BLaER1 treated with 17β-estradiol and CSF1 and Interleukin-3, amounts not matched to agents 10 nM and 100 nM (cell line): ENCODE results near the gene CENPB.

Experiments used
- H3K27ac ChIP-seq, 11 experiments: shearing (Covaris generic); formaldehyde crosslinking; 2 replicates each; pipeline ENCODE4 v1.8.1; 2022
- H3K27me3 ChIP-seq, 11 experiments: shearing (Covaris generic); formaldehyde crosslinking; 2 replicates each; pipeline ENCODE4 v1.8.1; 2022
- H3K36me3 ChIP-seq, 11 experiments: shearing (Covaris generic); formaldehyde crosslinking; 2 replicates each; pipeline ENCODE4 v1.8.1; 2022
- H3K4me1 ChIP-seq, 10 experiments: shearing (Covaris generic); formaldehyde crosslinking; 2 replicates each; pipeline ENCODE4 v1.8.1; 2022
- H3K4me2 ChIP-seq, 11 experiments: shearing (Covaris generic); formaldehyde crosslinking; 2 replicates each; pipeline ENCODE4 v1.8.1; 2022
- H3K4me3 ChIP-seq, 10 experiments: shearing (Covaris generic); formaldehyde crosslinking; 2 replicates each; pipeline ENCODE4 v1.8.1; 2022
- H3K9ac ChIP-seq, 11 experiments: shearing (Covaris generic); formaldehyde crosslinking; 2 replicates each; pipeline ENCODE4 v1.8.1; 2022
- H3K9me3 ChIP-seq, 11 experiments: shearing (Covaris generic); formaldehyde crosslinking; replicated peaks in 1 of 11; 2 replicates each; pipeline ENCODE4 v1.8.1; 2022
- H4K20me1 ChIP-seq, 11 experiments: shearing (Covaris generic); formaldehyde crosslinking; 2 replicates each; pipeline ENCODE4 v1.8.1; 2022
- Cebpa-rat ChIP-seq, 11 experiments: shearing (Covaris generic); IDR thresholded peaks; 2 replicates each; pipeline ENCODE4 v1.8.1; 2022

CENPB gene

DNA sequence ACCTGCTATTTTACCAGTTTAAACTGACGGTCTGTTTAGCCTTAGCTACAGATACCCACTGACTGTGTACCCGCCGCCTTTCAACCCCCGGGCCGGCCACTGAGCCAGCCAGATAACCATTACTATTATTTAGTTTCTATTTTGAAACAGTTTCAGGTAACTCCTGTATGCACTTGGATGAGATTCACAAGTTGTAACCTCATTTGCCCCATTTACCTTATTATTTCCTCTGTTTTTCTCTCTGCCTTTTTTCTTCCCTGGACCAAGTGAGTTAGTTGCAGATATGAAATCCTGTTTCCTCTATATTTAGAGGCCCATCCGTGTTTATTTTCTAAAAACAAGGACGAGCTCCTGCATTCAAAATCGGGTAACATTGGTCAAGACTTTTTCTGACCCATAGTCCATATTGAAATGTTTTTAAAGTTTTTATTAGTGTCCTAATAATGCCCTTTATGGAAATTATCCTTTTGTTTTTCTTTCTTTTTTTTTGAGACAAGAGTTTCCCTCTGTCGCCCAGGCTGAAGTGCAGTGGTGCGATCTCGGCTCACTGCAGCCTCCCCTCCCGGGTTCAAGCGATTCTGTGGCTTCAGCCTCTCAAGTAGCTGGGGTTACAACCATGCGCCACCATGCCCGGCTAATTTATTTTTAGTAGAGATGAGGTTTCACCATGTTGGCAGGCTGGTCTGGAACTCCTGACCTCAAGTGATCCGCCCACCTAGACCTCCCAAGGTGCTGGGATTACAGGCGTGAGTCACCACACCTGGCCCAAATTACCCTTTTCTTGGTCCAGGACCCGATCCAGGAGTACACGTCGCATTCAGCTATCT, 34.6 kb upstream of the CENPB start:
- Histone ChIP-seq H4K20me1 (no peaks in the 10 kb centered on the region), H3K27ac (peak overlapping the region; percentile 95 to 99 (median 97)), H3K4me1 (peaks cover 44 to 63% (median 51%) of the 10 kb centered on the region in 10 experiments), H3K9me3 (no peaks in the 10 kb centered on the region), H3K36me3 (peaks cover 25 to 41% (median 33%) of the 10 kb centered on the region in 11 experiments), H3K4me2 (peak overlapping the region; percentile 82 to 97 (median 87)), H3K4me3 (peak overlapping the region; percentile 65 to 83 (median 71)), H3K9ac (peak overlapping the region; percentile 94 to 98 (median 96)), H3K27me3 (no peaks in the 10 kb centered on the region)
- no peak for TF ChIP-seq Cebpa-rat (IDR thresholded peaks at IDR 0.05)

DNA sequence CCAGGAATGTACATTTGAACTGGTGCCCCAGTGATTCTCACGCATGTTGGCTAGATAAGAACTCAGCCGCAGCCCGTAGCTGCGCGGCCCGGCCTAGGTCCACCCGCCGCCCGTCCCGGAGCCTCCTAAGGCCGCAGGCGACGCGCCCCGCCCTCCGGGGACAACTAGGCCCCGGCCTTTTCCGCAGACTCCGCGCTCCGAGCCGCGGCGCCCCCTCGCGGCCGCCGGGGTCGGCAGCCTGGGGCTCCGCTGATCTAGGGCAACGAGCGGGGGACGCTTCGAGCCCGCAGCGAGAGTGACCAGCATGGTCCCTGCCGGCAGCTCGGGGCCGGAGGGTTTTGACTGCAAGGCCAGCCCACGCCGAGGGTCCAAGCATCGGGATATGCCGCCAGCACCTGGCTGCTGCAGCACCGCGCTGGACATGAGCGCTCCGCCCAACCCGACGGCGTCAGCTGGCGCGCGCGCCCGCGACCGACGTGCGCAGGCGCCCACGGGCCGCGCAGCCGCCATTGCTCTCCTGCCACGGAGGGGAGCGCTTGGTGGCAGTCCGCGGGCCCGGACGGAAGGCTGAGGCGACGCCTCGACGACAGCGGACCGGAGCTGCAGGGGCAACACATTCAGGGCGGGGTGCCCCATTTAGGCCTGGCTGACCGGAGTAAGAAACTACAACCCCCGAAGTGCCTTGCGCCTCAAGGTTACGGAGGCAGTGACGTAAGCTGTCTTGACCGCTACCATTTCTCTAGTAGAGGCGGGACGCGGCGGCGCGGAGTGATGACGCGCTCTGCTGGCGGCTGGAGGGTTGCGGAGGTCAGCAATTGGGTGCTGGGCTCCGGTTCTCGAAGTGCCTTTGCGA, 33.7 kb upstream of the CENPB start, which contains the start of gene AP5S1:
Gene AP5S1 (plus strand): TSS at position 500 of the 853 bp plus-strand sequence. CDS start 1,571 bp downstream, outside the sequence.
- H4K20me1 ChIP-seq: no peaks in the 10 kb centered on the region
- H3K4me1 ChIP-seq: peaks cover 36 to 63% (median 49%) of the 10 kb centered on the region in 10 experiments
- H3K9me3 ChIP-seq: no peaks in the 10 kb centered on the region
- H3K27me3 ChIP-seq: no peaks in the 10 kb centered on the region
- H3K9ac ChIP-seq: peak within 1 kb of the TSS; percentile 94 to 98 (median 96)
- peaks cover 25 to 35% (median 32%) of the 10 kb centered on the region in 11 experiments for H3K36me3 ChIP-seq
- peak within 1 kb of the TSS; percentile 82 to 97 (median 87) for H3K4me2 ChIP-seq
- TF ChIP-seq Cebpa-rat (IDR thresholded peaks at IDR 0.05): no peak
- peak within 1 kb of the TSS; percentile 65 to 83 (median 71) for H3K4me3 ChIP-seq
- peak within 1 kb of the TSS; percentile 95 to 99 (median 97) for H3K27ac ChIP-seq

DNA sequence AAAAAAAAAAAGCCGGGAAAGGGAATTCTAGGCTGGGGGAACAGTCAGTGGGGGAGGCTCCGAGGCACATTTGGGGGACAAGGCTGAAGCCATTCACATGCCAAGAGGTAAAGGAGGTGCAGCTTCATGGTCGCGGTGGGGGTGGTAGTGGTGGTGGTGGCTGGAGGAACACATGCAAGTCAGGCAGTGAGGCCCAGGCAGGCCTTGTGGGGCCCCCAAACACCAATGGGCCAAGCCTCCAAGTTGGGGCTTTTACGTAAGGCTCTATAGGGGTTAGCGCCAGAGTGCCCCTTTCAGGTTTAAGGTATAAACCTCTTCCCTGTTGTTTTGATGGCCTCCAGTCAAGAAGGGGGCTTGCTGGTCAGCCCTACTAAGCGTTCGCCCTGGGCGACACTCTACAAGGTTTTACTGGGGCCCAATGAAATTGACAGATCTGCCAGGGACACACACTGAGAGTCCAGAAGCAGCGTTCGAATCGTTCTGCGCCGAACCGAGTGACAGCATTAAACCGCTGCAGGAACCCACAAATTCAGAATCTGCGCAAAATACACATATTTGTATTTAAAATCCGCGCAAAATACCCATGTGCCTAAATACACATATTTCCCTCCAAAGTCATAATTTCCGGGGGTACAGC, 33.0 kb upstream of the CENPB start:
- no peaks in the 10 kb centered on the region for H3K9me3 ChIP-seq
- no peaks in the 10 kb centered on the region for H3K27me3 ChIP-seq
- H3K36me3 ChIP-seq: peaks cover 20 to 28% (median 27%) of the 10 kb centered on the region in 11 experiments
- TF ChIP-seq Cebpa-rat (IDR thresholded peaks at IDR 0.05): no peak
- H3K4me3 ChIP-seq: peak overlapping the region; percentile 65 to 83 (median 71)
- H4K20me1 ChIP-seq: no peaks in the 10 kb centered on the region
- peaks cover 32 to 59% (median 44%) of the 10 kb centered on the region in 10 experiments for H3K4me1 ChIP-seq
- peak overlapping the region; percentile 78 to 95 (median 87) for H3K4me2 ChIP-seq
- H3K9ac ChIP-seq: peak overlapping the region; percentile 94 to 98 (median 96)
- H3K27ac ChIP-seq: peak overlapping the region; percentile 95 to 99 (median 97)

DNA sequence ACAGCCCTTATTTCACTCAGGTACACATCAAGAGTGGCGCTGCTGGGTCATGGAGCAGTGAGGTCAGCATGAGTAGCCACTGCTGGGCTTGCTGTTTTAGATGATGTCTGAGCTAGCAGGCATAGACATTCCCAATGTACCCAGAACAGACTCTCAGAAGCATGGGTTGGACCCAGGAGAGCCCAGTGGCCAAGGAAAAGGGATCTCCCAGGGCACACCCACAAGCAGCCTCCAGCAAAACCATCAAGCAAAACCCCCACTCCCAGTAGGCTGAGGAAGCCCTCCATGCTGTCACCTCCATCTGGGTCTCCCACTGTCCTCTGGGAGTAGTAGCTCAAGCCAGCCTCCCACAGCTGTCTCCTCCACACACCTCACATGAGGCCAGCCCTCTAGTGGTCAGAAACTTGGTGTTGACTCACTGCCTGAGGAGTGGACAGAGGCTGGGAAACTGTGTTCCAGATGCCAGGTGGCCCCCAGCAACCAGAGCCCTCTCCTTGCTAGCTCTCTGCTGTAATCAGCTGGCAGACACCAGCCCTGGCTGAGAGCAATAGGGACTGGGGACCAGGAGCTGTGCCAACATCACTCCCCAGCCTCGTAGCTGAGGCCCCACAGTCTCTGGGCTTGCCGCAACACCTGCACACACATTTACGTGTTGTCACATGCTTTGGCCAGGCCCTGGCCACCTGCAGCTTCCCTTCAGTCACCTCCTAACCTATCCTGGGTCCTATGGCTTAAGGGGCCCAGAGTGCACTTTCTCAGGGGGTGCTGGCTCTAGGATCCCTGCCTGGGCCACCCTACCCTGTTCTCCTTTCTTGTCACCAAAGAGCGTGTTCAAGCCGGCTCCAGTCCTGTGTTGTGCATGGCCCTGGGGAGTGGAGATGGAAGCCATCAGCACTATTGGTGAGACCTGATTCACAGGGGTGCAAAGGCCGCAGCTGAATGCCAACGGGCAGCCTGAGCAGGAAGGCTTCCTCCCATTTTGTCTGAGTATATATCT, 31.9 kb upstream of the CENPB start:
- Histone ChIP-seq H3K27ac (peak overlapping the region in 5 of 11 experiments; percentile 39 to 97 (median 54); a peak in 11 of 22 replicates), H3K36me3 (peaks cover 9 to 17% (median 16%) of the 10 kb centered on the region in 11 experiments; a peak in 21 of 22 replicates), H4K20me1 (no peaks in the 10 kb centered on the region), H3K4me2 (peak overlapping the region; percentile 2 to 91 (median 48); a peak in 21 of 22 replicates), H3K9ac (peak overlapping the region in 5 of 11 experiments; percentile 19 to 94 (median 25); a peak in 4 of 22 replicates), H3K9me3 (no peaks in the 10 kb centered on the region), H3K27me3 (no peaks in the 10 kb centered on the region), H3K4me3 (no peak overlapping the region), H3K4me1 (peaks cover 38 to 59% (median 42%) of the 10 kb centered on the region in 10 experiments)
- TF ChIP-seq Cebpa-rat (IDR thresholded peaks at IDR 0.05): no peak

DNA sequence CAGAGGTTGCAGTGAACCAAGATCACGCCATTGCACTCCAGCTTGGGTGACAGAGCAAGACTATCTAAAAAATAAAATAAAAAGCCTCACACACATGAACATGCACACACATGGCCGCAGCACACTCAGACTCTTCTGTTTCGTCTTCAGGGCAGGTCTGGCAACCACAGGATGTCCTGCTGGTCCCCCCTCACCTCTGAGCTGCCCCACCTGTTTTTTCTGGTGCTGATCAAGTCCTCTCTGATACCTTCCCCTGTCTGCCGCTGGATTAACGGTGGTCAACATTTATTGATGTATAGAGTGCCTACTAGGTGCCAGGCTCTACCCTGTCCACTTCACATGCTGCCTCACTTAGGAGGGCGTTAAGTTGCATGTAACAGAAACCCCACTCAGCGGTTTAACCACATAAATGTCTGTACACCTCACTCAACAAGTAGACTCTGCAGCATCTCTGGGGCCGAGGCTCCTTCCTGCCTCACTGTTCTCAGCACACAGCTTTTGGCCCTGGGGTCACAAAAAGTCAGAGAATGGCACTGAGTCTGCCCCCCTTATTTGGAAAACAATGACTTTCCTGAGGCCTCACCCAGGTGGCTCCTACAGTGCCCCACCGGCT, 29.3 kb upstream of the CENPB start:
- peak overlapping the region in 1 of 11 experiments; percentile 44; a peak in 1 of 22 replicates for H3K9ac ChIP-seq
- no peaks in the 10 kb centered on the region for H3K36me3 ChIP-seq
- no peaks in the 10 kb centered on the region for H3K9me3 ChIP-seq
- TF ChIP-seq Cebpa-rat (IDR thresholded peaks at IDR 0.05): no peak
- H3K27me3 ChIP-seq: no peaks in the 10 kb centered on the region
- H3K4me1 ChIP-seq: peaks cover 45 to 62% (median 56%) of the 10 kb centered on the region in 10 experiments
- H4K20me1 ChIP-seq: no peaks in the 10 kb centered on the region
- peak overlapping the region in 7 of 11 experiments; percentile 4 to 48 (median 28); a peak in 8 of 22 replicates for H3K4me2 ChIP-seq
- no peak overlapping the region for H3K27ac ChIP-seq
- H3K4me3 ChIP-seq: no peak overlapping the region

DNA sequence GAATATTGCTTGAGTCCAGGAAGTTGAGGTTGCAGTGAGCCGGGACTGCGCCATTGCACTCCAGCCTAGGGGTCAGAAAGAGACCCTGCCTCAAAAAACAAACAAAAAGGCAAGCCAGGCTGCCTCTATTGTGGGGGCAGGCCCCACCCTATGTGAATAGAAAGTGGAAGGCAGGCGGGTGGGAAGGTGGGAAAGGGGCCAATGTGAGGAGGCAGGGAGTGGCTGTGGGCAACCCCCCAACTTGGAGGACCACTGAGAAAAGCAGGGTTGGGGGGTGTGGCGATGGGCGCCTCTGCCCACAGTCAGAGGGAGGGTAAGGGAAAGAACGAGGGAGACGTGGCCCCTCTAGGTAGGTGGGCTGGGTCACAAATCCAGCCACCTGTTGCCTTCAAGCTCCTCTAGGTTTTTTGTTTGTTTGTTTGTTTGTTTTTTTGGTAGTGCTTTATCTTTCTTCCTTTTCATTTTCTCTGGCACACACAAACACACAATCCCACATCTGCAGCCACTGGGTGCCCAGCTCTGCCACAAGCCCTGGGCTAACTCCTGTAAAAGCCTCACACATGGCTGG, 28.5 kb upstream of the CENPB start:
- Histone ChIP-seq H3K36me3 (no peaks in the 10 kb centered on the region), H3K9me3 (no peaks in the 10 kb centered on the region), H3K27me3 (no peaks in the 10 kb centered on the region), H3K4me2 (no peak overlapping the region), H3K27ac (no peak overlapping the region), H3K4me3 (no peak overlapping the region), H3K4me1 (peaks cover 45 to 66% (median 62%) of the 10 kb centered on the region in 10 experiments), H3K9ac (no peak overlapping the region), H4K20me1 (no peaks in the 10 kb centered on the region)
- TF ChIP-seq Cebpa-rat (IDR thresholded peaks at IDR 0.05): no peak

DNA sequence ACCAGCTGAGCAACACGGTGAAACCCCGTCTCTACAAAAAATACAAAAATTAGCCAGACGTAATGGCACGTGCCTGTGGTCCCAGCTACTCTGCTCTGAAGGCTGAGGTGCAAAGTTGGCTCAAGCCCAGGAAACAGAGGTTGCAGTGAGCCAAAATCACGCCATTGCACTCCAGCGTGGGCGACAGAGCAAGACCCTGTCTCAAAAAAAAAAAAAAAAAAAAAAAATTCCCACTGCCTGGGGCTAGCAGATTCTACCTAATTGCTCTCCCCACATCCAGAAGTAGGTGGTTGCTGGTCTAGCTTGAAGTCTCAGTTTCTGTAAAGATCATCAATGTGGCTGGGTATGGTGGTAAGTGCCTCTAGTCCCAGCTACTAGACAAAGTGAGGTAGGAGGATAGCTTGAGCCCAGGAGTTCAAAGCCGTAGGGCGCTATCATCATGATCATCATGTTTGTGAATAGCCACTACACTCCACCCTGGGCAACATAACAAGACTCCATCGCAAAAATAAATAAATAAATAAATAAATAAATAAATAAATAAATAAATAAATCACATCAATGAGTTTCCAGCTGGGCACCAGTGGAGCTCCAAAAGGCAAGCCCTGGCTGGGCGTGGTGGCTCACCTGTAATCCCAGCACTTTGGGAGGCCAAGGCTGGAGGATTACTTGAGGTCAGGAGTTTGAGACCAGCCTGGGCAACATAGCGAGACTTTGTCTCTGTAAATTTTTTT, 27.5 kb upstream of the CENPB start:
- Histone ChIP-seq H3K27ac (no peak overlapping the region), H3K4me3 (no peak overlapping the region), H3K27me3 (no peaks in the 10 kb centered on the region), H4K20me1 (no peaks in the 10 kb centered on the region), H3K9ac (no peak overlapping the region), H3K36me3 (no peaks in the 10 kb centered on the region), H3K4me2 (peak overlapping the region in 3 of 11 experiments; percentile 32 to 86 (median 77); a peak in 3 of 22 replicates), H3K4me1 (peaks cover 36 to 62% (median 54%) of the 10 kb centered on the region in 10 experiments), H3K9me3 (no peaks in the 10 kb centered on the region)
- TF ChIP-seq Cebpa-rat (IDR thresholded peaks at IDR 0.05): no peak
